NCI-H526 (cell line): Measurements from ENCODE around the gene CPZ.
"Not testable (repeated sequence)": the region's sequence is repeated elsewhere in the genome, so short reads cannot be mapped to it uniquely, and the experiment has no call there.

Experiments used
- DNase-seq, 2 experiments: peaks; one replicate each; lab custom pipeline; 2025; lab: John Stamatoyannopoulos, UW

The CPZ gene

DNA sequence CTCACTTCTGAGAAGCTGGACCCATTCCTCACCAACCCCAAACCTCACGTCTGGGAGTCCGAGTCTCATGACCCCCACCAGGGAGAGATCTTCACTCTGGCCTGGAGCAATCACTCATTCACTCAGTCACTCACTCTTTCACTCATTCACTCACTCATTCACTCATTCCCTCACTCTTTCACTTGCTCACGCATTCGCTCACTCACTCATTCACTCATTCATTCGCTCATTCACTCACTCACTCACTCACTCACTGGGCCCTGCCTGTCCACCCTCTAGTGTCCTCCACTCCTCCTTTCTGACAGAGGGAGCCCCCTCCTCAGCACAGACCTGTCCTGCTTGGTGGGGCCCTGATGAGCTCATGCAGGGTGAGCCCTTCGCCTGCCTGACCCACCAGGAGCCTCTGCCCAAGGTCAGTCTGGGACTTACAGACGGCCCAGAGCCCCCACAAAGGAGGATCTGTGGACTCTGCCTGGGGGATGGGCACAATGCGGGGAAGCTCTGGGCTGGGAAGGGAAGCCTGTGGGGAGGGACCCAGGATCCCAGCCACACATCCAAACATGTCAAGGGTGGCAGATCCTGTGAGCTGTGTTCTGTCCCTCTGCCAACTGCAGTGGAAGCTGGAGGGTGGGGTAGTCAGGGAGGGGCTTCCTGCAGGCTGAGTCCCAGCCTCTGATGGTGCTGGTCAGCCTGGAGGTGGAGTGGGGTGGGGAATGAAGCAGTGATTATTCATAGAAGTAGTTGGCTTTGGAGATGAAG, 18.5 kb downstream of the CPZ start:
- DNase-seq, result no peak

DNA sequence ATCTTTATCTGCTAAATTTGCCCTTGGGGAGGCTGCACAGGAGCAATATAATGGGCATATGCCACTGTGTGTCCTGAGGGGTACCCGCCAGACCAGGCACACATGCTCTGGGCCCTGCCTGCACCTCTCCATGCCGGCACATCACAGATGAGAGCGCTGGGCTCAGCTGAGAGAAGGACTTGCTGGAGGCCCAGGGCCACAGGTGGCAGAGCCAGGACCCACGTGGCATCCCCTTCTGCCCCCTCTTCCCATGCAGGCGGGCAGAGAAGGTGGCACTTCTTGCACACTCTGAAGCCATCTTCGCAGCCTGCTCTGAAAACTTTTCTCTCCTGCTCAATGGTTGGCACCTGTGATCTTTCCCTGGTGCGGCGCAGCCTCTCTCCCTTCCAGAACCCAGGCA, 20.1 kb downstream of the CPZ start:
- DNase-seq, result no peak

DNA sequence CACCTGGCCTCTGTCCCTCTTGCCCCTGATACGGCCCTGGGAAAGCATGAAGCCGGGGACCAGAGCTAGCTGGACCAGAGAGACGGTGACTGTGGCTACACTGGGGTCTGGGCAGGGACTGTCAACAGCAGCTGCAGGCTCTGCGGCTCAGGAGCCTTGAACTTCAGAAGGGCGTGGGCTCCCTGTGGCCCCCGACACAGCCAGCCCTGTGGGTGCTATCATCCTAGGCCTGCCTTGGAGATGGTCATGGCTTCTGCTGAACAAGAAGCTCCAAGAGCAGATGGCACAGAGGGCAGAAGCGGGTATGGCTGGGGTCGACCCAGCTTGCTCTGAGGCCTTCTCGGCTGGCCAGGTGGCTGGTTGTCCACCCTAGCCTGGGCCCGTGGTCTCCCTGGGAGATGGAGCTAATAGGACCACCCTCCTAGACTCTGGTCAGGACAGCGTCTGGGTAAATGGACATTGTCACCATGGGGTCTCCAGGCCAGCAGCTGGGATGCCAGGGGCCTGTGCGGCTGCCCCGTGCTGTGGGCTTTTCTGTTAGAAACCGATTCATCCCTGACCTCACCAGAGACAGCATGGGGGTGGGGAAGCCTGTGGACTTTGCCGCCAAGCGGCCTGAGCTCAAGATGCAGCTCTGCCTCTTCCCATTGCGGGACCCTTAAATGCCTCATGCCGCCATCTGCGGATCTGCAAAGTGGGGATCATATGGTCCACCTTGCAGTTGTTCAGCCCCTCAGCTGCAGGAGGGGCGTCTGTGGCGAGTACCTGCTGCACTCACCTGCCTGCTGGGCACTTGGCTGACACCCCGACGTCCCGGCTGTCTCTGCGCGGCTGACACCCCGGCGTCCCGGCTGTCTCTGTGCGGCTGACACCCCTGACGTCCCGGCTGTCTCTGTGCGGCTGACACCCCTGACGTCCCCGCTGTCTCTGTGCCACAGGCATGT, 21.1 kb downstream of the CPZ start:
- DNase-seq, result no peak

DNA sequence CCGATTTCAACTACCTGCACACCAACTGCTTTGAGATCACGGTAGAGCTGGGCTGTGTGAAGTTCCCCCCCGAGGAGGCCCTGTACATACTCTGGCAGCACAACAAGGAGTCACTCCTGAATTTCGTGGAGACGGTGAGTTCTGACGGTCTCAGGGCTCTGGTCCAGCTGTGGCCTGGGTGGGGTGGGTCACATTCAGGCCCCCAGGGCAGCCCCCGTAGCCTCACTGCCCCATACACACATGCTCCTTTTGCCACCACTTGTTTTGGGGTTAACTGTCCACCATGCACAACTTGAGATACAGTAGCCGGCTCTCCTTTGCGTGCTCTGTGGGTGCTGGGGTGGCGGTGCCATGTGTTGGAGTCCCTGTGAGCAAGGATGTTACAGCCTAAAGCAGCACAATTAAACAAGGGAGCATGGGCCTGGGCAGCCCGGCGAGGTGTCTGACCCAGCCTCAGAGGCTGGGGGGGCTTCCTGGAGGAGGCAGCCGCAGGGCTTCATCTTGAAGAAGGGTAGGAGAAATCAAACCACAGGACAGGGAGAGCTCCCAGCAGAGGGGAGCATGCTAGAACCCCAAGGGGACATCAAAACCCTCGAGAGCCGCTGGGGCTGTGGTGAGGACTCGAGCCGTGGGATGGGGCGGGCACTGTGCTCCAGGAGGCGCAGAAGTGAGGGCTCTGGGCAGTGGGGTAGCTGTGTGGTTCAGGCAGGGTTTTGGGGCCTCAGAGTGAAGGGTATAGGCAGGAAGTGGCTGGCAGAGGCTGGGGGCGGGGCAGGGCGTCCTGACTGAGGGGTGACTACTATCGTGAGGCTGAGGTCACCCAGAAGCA, 22.0 kb downstream of the CPZ start:
- no peak for DNase-seq

DNA sequence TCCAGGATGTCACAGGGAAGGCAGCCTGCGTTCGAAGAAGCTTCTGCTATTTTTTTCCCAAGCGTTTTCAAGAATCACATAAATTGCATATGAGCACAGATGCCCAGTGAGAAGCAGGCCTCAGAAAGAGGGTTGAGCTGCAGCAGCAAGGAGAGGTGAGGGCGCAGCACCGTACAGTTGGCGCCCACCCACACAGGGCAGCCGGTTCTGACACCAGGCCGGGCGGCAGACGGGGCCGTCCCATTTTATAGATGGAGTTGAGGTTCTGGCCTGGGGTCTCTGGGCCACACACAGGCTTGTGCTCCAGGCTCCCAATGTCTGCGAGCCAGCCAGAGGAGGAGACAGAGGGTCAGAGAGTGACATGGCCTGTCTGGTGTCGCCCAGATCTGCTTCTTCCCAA, 22.8 kb downstream of the CPZ start:
- no peak for DNase-seq

DNA sequence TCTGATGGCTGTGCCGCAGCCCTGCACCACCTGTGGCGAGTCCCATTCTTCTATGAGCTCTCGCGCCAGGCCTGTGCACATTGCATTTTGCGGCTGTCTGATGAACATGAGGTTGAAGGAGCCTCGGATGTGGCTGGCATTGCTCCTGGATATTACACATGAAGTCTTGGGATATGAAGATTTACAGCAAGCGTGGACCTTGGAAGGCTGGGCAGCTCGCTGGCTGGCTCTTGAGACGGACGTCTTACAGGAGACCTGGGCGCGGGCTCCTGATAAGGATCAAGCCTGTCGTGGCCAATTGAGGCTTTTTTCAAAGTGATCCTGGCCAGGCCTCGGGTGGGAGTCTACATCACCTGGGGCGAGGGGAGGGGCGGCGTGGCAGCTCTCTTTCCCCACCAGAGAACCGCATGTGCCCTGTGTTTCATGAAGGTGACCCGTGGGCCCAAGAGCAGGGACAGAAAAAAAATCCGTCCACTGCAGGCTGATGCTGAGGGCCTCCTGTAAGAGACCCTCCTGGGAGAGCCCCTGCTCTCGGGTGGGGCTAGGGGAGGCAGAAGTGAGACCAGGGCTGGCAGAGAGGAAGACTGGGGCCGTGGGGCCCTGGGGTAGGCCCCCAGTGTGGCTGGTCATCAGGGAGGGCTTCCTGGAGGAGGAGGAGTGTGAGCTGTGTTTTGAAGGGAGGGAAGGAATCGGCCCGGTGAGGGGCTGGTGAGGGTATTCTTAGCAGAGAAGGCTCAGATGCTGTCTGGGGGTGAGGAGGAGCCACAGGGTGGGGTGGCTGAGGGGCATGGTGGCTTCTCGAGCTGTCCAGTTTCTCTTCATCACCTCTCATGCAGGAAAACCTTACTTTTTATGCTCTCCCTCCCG, 23.6 kb downstream of the CPZ start:
- no peak for DNase-seq

DNA sequence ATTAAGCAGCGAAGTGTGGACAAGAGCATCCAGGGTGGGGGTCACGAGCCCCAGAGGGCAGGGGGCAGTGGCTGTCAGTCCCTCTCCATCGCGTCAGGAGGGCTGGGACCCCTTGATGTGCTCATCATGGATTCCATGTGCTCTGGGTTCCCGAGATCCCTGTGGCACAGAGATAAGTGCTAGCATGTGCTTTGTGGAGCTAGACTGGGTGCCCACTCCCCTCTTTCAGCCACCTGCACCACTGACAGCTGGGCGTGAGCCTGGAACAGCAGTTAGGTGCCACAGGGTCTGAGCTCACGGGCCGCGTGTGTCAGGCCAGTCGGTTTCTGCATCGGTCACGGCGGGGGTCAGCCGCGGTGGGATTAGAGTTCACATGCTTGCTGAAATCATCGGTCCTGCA, 24.3 kb downstream of the CPZ start:
- no peak for DNase-seq

DNA sequence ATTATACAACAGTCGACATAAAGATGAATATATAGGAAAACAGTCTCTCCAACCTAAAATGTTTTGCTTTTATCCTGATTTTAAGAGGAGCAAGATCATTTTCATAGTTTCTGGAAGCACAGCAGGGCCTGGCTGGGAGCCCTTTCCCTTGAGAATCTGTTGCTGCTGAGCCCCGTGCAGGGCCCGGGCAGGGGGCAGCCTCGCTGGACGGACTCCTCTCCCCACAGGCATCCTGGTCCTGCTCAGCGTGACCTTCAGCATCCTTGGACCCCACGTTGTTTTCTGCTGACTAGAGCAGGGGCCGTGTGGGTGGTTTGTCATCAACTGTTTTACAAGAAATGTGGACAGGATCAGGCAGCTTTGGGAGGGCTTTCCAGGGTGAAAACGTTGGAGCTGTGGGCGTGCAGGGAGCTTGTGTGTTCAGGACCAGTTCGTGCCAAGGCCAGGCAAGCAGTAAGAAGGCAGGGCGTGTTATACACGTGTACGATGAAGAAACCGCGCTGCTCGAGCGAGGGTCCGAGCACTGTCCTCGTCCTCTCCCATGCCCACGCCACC, 25.0 kb downstream of the CPZ start:
- DNase-seq, result no peak

DNA sequence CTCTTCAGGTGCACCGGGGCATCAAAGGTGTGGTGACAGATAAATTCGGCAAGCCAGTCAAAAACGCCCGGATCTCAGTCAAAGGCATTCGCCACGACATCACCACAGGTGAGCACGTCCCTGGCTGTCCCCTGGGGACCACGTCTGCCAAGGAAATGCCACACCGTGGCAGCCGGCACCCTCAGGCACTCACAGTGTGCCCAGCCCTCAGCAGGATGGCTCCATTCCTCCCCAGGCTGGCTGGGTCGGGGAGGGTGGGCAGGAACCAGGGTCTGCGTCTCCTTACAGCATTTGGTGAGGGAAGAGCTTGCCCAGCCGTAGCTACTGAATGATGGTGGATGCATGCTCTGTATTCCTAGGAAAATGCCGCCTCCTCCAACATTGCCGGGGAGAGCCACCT, 25.9 kb downstream of the CPZ start:
- DNase-seq, result no peak

DNA sequence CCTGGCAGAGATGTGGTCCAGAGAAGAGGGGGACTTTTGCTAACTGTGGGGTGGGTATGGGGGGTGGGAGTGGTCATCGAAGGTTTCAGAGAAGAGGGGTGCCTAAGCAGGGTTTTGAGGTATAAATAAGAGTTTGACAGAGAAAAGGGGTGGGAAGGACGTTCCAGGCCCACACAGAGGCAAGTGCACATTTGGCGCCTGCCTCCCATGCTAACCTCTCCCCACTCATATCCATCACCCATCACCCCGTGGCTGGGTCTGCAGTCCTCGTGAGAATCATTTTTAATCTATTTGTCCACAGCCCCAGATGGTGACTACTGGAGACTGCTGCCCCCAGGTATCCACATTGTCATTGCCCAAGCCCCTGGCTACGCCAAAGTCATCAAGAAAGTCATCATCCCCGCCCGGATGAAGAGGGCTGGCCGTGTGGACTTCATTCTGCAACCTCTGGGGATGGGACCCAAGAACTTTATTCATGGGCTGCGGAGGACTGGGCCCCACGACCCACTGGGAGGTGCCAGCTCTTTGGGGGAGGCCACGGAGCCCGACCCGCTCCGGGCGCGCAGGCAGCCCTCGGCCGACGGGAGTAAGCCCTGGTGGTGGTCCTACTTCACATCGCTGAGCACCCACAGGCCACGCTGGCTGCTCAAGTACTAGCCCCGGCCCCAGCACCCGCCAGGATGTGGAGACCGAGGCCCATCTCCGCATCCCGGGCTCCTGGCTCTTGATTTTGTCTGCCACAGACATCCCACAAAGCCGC, 26.6 kb downstream of the CPZ start:
- no peak for DNase-seq

DNA sequence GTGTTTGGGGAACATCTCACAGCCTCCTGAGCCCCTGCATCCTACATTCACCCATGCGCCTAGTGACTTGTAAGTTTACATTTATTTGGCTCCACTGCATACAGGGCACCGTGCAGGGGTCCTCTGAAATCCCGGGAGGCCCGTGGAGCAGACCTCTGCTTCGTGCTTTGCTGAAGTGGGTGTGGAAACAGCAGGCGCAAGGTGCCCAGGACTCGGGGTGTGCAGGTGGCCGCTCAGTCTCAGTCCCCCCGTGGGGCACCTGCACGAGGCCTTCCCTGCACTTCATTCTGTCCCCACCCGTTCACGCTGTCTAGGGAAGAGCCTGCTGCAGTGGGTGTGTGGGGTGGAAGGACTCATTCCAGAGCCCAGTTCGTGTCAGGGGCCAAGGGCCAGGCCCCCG, 28.6 kb downstream of the CPZ start:
- not testable (repeated sequence) for DNase-seq

DNA sequence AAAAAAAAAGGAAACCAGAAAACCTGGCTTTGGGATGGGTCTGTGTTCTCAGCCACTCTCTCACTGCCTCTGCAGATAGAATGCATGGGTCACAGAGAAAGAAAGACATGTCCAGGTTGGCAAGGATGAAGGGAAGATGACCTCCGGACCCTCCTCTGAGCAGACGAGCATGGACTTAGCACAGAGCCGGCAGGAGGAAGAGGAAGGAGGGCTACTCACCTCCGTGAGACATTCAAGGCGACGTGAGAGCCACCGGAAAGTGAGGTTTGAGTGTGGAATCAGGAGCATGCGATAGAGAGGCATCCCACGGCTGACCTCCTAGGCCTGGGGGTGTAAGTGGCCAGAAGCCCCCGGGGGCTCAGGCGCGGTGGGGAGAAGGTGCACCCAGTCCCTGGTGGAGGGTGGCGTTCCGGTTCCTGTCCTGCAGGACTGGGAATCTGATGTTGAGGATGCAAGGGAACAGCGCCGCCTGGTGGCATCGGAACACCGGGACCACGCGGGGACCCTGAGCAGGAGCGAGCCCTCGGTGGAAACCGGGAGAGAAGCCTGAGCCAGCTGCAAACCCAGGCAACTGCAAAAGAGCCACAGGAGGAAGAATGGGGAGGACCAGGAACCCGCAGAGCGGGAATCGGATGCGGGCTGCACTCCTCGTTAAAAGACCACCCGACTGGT, 32.2 kb downstream of the CPZ start:
- not testable (repeated sequence) for DNase-seq

DNA sequence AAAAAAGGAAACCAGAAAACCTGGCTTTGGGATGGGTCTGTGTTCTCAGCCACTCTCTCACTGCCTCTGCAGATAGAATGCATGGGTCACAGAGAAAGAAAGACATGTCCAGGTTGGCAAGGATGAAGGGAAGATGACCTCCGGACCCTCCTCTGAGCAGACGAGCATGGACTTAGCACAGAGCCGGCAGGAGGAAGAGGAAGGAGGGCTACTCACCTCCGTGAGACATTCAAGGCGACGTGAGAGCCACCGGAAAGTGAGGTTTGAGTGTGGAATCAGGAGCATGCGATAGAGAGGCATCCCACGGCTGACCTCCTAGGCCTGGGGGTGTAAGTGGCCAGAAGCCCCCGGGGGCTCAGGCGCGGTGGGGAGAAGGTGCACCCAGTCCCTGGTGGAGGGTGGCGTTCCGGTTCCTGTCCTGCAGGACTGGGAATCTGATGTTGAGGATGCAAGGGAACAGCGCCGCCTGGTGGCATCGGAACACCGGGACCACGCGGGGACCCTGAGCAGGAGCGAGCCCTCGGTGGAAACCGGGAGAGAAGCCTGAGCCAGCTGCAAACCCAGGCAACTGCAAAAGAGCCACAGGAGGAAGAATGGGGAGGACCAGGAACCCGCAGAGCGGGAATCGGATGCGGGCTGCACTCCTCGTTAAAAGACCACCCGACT, 37.8 kb downstream of the CPZ start:
- not testable (repeated sequence) for DNase-seq

DNA sequence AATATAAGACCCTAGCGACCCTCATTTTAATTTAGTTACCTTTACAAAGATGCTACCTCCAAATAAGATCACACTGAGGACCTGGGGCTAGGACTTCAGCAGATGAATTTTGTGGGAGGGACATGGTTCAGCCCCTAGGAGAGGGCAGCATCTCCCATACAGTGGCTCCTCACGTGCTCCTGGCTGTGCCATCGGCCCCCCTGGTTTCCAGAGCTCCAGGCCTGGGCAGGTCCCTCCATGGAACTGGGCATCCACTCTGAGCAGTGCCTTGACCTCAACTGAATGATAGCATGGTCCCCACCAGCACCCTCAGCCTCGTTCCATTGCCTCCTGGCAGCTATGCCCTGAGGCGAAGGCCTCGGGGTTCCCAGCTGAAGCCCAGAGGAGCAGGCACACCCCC, 39.3 kb downstream of the CPZ start:
- DNase-seq, result not testable (repeated sequence)

DNA sequence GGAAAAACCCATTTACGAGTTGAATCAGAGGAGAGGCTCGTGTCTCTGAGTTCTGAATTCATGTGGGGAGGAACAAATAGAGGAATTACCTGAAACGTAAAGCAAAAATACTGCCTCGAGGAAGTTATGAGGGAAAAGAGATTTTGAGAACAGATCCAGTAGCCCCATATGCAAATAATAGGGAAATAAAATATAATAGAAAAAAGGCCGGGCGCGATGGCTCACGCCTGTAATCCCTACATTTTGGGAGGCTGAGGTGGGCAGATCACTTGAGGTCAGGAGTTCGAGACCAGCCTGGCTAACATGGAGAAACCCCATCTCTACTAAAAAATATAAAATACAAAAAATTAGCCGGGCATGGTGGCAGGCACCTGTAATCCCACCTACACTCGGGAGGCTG, 42.2 kb downstream of the CPZ start:
- not testable (repeated sequence) for DNase-seq

DNA sequence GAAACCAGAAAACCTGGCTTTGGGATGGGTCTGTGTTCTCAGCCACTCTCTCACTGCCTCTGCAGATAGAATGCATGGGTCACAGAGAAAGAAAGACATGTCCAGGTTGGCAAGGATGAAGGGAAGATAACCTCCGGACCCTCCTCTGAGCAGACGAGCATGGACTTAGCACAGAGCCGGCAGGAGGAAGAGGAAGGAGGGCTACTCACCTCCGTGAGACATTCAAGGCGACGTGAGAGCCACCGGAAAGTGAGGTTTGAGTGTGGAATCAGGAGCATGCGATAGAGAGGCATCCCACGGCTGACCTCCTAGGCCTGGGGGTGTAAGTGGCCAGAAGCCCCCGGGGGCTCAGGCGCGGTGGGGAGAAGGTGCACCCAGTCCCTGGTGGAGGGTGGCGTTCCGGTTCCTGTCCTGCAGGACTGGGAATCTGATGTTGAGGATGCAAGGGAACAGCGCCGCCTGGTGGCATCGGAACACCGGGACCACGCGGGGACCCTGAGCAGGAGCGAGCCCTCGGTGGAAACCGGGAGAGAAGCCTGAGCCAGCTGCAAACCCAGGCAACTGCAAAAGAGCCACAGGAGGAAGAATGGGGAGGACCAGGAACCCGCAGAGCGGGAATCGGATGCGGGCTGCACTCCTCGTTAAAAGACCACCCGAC, 43.5 kb downstream of the CPZ start:
- not testable (repeated sequence) for DNase-seq

DNA sequence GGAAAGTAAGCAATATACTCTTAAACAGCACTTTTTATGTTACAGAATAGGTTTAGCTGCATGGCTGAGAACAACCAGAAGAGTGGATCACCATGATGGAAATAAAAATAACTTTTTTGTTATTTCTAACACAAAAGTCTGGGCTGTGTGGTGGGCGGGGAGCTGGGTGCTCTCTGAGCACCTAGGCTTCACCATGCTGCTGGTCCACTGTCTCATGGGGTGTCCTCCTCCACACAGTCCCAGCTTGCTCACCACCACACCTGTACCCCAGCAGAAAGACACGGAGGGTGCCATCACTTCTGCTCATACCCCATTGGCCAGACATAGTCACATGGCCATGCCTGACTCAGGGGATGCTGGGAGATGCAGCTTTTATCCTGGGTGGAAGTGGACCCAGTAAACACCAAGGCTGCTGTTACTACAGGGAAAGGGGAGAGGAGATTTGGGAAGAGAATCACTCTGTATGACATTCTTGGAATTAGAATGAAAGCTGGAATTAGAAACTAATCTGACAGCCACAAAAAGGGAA, 45.0 kb downstream of the CPZ start:
- DNase-seq, result no peak

DNA sequence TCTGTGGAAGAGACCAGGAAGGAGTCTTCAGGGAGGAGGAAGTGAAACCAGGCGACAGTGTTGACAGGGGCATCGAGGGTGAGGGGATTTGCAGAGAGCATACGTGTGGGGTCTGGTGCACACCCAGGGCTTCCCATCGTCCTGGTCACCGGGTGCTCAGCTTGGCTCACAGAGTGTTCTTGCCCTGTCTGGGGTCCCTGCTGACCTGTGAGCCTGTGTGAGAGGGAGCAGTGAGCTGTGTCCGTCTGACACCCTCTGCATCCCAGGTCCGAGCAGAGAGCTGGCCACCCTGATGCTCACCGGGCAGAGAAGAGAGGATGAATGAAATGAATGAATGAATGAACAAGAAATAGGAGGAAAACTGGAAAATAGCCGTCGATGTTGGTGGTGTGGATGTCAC, 46.5 kb downstream of the CPZ start:
- no peak for DNase-seq
